ENCODE data around the gene NIPAL3.

NIPAL3 gene

DNA sequence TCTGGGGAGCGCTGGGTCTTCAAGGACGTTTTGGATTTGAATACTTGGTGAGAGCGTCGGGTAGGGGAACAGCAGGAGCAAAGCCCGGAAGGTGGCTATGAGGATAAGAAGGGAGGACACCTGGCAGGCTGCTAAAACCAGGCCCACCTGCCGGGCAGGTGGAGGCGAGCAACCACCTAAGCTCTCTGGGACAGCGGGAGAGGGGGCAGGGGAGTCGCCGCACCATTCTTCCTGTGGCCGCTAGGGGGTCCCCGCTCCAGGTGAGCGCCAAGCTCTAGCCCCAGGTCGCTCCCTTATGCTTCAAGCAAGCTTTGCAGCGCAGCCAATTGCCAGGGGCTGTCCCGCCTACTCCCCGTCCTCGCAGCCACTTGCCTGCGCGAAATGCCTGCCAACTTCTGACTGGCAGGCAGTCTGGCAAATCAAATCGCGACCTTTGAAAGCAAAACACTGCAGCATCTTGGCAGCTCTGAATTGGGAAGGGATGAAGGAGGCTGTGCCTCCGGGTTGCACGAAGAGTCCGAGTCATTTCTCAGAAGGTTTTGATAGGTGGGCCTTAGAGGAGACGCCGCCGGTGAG lies at the start of gene NIPAL3:
TSS of gene NIPAL3 (plus strand) at position 469 of the 576 bp plus-strand sequence. CDS start 3,746 bp downstream, outside the sequence.
- peak; percentile 93 for DNase-seq (ENCODE audit: low read depth, low spot score)

GRCh38 chr1:24366707-24367106 lies 48.9 kb upstream of the NIPAL3 start:
- DNase-seq (ENCODE audit: low read depth, low spot score): no peak

DNA sequence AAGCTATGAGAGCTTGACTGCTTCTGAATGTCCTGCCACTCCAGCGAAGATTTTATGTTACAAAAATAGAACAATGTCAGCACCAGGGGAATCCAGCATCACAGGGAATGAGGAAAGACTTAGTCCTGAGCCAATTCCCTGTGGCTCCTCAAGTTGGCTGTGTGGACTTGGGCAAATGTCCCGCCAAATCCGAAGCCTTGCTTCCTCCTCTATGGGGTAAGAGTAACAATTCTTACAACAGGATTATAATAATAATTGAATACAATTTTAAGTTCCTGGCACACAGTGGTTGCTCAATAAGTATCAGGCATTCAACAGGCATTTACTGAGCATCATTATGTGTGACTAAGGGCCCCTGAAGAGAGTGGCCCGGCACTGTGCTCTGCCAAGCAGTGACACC lies 46.4 kb upstream of the NIPAL3 start:
- DNase-seq (ENCODE audit: low read depth, low spot score): no peak

- no peak for DNase-seq (ENCODE audit: low read depth, low spot score)
Observed at GRCh38 chr1:24369801-24370200, 45.8 kb upstream of the NIPAL3 start.

DNA sequence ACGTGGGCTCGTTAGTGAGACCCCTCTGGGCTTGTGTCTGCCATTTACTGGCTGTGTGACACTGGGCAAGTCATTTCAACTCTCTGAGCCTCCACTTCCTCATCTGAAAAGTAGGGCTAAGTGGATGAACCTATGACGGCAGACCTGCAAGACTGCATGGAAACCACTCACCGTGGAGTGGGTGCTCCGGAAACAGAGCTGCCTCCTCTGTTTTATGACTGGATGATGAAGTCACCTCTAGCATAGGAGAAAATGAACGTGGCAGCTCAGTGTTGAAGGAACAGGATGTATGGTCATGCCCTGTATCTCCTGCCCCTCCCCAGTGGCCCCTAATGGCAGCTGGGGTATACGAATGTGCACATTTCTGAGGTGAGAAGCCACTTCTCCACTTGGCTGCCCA lies 42.6 kb upstream of the NIPAL3 start:
- no peak for DNase-seq (ENCODE audit: low read depth, low spot score)

DNA sequence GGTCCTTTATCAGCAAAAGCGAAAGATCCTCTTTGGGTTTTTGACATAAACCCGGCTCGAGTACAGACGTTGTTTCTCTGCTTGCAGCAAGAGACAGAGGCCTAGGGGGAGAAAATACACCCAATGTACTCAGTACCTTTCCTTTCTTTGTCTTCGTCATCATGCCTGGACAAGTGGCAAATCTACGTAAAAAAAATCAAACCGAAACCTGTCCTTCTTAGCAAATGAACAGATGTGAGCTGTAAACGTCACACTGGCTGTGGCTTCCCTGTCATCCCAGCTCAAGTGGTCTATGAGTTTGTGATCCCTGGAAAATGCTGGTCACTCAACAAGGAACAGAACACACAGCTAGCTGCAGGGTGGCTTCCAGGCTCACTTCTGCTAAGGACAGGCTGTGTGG lies 41.9 kb upstream of the NIPAL3 start:
- DNase-seq (ENCODE audit: low read depth, low spot score): no peak

GRCh38 chr1:24374891-24375786 lies 40.5 kb upstream of the NIPAL3 start:
- DNase-seq (ENCODE audit: low read depth, low spot score): no peak

- no peak for DNase-seq (ENCODE audit: low read depth, low spot score)
Observed at GRCh38 chr1:24379733-24380315, 35.8 kb upstream of the NIPAL3 start.

GRCh38 chr1:24380508-24380907 lies 35.1 kb upstream of the NIPAL3 start:
- no peak for DNase-seq (ENCODE audit: low read depth, low spot score)

DNA sequence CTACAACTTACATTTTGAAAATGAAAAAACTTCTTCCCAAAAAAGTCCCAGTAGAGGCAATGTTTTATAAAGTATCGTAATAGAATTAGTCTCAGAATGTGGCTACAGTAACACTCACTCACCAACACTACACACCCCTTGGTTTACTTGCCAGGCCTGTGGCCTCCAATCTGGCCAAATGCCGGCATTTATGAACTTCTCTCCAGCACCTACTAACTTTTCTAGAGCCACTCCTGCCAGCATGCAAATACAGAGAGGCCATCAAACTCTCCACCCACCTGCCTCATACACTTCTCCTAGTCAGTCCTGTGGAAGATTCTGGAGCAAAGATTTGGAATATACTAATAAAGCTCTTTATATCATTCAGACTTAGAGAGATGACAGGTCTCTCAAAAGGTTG lies 34.3 kb upstream of the NIPAL3 start:
- DNase-seq (ENCODE audit: low read depth, low spot score): no peak

DNA sequence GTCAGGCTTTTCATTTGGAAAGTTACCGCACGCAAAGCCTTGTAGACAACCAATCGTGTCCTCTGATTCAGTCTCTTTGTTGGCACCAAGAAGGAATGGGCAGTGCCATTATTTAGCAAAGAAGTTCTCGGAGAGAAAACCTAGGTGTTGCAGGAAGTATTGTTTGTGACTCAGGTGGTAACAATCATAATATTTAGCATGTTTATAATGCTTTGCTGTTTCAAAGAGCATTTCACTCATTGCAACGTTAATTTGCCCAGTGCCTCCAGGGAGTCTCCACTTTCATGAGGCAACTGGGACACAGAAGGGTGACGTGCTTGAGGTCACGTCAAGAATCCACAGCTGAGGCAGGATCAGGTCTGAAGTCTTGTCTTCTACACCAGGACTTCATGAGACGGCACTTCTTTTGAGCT lies 33.4 kb upstream of the NIPAL3 start:
- DNase-seq (ENCODE audit: low read depth, low spot score): no peak

DNA sequence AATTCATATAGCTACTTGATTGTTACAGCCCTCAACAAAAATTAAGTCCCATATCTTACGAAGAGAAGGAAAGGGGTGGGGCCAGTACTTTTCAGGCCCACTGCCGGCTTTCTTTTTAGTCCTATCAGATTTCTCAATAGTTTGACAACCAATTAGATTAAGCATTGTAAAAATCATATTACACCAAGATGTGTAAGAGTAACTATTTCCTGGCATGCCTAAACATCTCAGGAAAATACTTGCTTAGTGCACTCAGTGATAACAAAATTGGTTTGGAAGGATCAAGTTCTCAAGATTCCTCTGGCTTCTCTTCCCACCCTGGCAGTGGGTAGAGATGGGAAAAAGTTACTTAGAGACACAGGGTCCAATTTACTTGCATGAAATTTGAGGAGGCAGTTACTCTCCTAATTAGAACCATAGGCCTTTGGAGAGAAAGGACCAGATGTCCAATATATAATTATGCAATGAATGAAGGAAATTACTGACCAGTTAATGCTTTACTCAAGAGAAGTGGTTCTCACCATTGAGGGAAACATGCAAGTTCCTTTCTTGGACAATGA lies 32.1 kb upstream of the NIPAL3 start:
- no peak for DNase-seq (ENCODE audit: low read depth, low spot score)

DNA sequence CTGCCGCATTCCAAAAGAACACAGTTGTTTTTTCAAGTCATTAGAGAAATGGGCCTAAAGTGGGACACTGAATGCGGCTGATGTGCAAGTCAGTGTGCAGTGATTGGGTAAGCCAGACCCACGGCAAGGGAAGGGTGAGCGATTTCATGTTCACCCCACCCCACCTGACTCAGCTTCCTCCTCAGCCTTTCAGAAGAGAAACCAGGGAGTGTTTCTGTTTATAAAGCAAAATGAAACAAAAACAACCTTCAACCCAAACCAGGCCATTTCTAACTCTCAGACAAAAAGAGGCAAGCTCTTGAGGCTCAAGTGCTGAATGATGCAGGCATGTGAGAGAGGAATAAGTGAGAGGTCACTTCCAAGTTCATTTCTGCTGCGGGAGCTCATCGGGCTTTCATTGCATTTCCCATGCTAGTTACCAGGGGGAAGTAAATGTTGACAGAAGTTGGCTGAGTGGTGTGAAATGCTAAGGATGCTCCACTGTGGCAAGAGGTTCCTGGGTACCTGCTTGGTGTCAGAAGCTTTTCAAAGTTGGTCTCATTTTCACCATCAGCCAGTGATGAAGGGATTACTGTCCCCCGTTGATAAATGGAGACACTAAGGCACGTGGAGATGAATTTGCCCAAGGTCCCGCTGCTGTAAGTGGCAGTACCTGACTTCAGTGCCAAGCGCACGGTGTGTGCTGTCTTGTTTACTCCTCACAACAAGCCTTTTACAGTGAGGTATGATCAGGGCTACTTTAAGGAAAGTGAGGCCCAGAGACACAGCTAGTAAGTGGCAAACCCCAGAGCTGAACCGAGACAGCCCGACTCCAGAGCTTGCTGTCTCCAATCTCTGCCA lies 31.1 kb upstream of the NIPAL3 start:
- no peak for DNase-seq (ENCODE audit: low read depth, low spot score)

GRCh38 chr1:24385160-24385940 lies 30.3 kb upstream of the NIPAL3 start:
- DNase-seq (ENCODE audit: low read depth, low spot score): no peak

DNA sequence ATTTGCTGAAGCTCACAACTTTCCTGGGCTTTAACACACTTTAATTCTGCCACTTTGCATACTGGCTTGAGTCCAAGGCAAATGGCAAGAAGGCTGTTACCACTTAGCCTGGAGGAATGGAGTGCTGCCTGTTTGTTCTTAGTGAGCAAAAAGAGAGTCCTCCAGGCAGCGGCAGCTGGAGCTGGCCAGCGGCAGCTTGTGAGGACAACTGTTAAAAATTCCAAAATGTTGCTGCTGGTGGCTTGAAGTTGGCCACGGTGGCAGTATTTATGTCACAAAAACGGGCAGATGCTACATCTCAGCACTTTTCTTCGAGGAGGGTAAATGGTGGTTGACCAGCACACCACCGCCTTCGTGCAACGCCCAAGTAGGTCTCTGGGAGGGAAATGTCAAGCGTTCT lies 29.4 kb upstream of the NIPAL3 start:
- DNase-seq (ENCODE audit: low read depth, low spot score): no peak

DNA sequence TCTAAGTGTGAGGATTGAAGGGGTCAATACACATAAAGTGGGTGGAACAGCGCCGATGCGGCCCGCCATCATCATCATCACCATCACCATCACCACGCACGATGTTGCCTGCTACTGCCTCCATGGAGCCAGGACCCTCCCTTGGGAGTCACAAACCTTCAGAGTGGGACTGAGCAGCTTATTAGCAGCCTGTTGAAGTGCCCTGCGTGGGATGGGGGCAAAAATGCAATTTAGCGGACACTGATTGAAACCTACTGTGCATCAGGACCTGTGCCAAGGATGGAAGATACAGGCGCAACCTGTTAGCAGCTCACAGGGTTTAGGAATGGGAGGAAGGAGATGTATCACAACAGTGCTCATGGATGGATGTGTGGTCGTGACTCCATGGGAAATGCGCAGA lies 28.7 kb upstream of the NIPAL3 start:
- DNase-seq (ENCODE audit: low read depth, low spot score): no peak

GRCh38 chr1:24387636-24388175 lies 27.9 kb upstream of the NIPAL3 start:
- no peak for DNase-seq (ENCODE audit: low read depth, low spot score)

GRCh38 chr1:24388331-24388885 lies 27.2 kb upstream of the NIPAL3 start:
- DNase-seq (ENCODE audit: low read depth, low spot score): no peak

DNA sequence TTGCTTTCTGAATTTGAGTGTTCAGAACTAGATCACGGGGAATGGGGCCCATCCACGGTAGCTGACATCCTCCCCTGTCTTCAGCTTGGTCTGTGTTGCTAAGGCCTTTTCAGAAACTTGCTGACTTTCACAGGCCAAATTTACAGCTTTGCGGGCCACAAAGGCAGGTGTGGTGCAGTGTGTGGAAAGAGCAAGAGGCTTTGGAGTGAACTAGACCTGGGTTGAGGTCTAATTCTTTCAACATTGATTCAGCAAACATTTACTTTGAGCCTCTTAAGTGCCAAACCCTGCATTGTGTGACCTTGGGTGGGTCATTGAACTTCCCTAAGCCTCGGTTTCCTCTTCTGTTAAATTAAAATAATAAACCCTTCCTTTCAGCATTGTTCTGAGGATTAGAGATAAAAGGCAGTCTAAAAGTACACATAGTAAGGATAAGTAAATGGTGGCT lies 26.3 kb upstream of the NIPAL3 start:
- no peak for DNase-seq (ENCODE audit: low read depth, low spot score)
